ENCODE data around the gene MRPL57.

Gene MRPL57

GRCh38 chr13:21227917-21228316 lies 51.5 kb downstream of the MRPL57 start:
- H3K4me1 ChIP-seq (ENCODE audit: control insufficient read depth in 1 of 2, insufficient read depth in 1 of 2, low read depth in 1 of 2, low read length in 1 of 2): no peaks in the 10 kb centered on the region
- no peak overlapping the region for H3K4me3 ChIP-seq (ENCODE audit: low read depth in 1 of 2, low read length in 1 of 2)
- no peaks in the 10 kb centered on the region for H3K27me3 ChIP-seq
- TF ChIP-seq, protein P1, sequence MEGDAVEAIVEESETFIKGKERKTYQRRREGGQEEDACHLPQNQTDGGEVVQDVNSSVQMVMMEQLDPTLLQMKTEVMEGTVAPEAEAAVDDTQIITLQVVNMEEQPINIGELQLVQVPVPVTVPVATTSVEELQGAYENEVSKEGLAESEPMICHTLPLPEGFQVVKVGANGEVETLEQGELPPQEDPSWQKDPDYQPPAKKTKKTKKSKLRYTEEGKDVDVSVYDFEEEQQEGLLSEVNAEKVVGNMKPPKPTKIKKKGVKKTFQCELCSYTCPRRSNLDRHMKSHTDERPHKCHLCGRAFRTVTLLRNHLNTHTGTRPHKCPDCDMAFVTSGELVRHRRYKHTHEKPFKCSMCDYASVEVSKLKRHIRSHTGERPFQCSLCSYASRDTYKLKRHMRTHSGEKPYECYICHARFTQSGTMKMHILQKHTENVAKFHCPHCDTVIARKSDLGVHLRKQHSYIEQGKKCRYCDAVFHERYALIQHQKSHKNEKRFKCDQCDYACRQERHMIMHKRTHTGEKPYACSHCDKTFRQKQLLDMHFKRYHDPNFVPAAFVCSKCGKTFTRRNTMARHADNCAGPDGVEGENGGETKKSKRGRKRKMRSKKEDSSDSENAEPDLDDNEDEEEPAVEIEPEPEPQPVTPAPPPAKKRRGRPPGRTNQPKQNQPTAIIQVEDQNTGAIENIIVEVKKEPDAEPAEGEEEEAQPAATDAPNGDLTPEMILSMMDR (IDR thresholded peaks at IDR 0.05): no peak
- no peak overlapping the region for H3K27ac ChIP-seq
- H3K36me3 ChIP-seq: no peaks in the 10 kb centered on the region
- no peaks in the 10 kb centered on the region for H3K9me3 ChIP-seq

Data from neutrophil (primary cell).